Astrocyte (in vitro differentiated cells and primary cell): Measurements from ENCODE around the gene PROB1. TPM values are rescaled to one million over a fixed set of nuclear protein-coding genes. Genes with fewer than 3 reads are reported as not detected.
A peak's percentile ranks its signal among the peaks of the same experiment; 100 is the strongest.

Source experiments
- DNase-seq: peaks from one replicate; pipeline ENCODE4 v3.0.0-alpha.2; 2010; ENCODE audit warnings: low read depth
- FAIRE-seq: peaks from 2 replicates; lab custom pipeline; 2011; peaks lifted over from hg19 to GRCh38; lab: Jason Lieb, UNC
- H2AFZ ChIP-seq: 2 replicates; pipeline ENCODE4 v1.6.0; 2012; ENCODE audit warnings: low read depth, low read length, inconsistent platforms
- H3K27ac ChIP-seq: 2 replicates; pipeline ENCODE4 v1.5.1; 2011; ENCODE audit warnings: low read depth, low read length, inconsistent platforms
- H3K27me3 ChIP-seq: 2 replicates; pipeline ENCODE4 v1.6.0; 2011; ENCODE audit warnings: low read length, inconsistent platforms; ENCODE audit not compliant: insufficient read depth
- H3K36me3 ChIP-seq: 2 replicates; pipeline ENCODE4 v1.5.1; 2011; ENCODE audit warnings: low read length, inconsistent platforms; ENCODE audit not compliant: insufficient read depth
- H3K4me1 ChIP-seq: 2 replicates; pipeline ENCODE4 v1.5.1; 2011; ENCODE audit warnings: low read length, inconsistent platforms; ENCODE audit not compliant: insufficient read depth
- H3K4me2 ChIP-seq: 2 replicates; pipeline ENCODE4 v1.6.0; 2012; ENCODE audit warnings: low read length, inconsistent platforms
- H3K4me3 ChIP-seq: 2 replicates; pipeline ENCODE4 v1.5.1; 2011; ENCODE audit warnings: low read depth, mild to moderate bottlenecking, low read length, inconsistent platforms; ENCODE audit not compliant: insufficient read depth
- H3K79me2 ChIP-seq: 2 replicates; pipeline ENCODE4 v1.6.0; 2012; ENCODE audit warnings: mild to moderate bottlenecking, low read length, inconsistent platforms; ENCODE audit not compliant: insufficient read depth
- H3K9ac ChIP-seq: 2 replicates; pipeline ENCODE4 v1.6.0; 2012; ENCODE audit warnings: mild to moderate bottlenecking, low read length, inconsistent platforms
- H3K9me3 ChIP-seq: 2 replicates; pipeline ENCODE4 v1.5.1; 2012; ENCODE audit warnings: low read depth, mild to moderate bottlenecking, low read length, inconsistent platforms; ENCODE audit not compliant: insufficient read depth
- H4K20me1 ChIP-seq: 2 replicates; pipeline ENCODE4 v1.6.0; 2012; ENCODE audit warnings: low read length, inconsistent platforms; ENCODE audit not compliant: insufficient read depth
- H3K27ac Mint-ChIP-seq: one replicate; pipeline ENCODE4 v1.8.0; 2021; ENCODE audit warnings: mild to moderate bottlenecking, mixed read lengths; ENCODE audit not compliant: unreplicated experiment
- H3K27me3 Mint-ChIP-seq: one replicate; pipeline ENCODE4 v1.8.0; 2021; ENCODE audit warnings: low read depth, mixed read lengths; ENCODE audit not compliant: unreplicated experiment
- H3K36me3 Mint-ChIP-seq: one replicate; pipeline ENCODE4 v1.8.0; 2021; ENCODE audit warnings: low read depth, mixed read lengths; ENCODE audit not compliant: unreplicated experiment
- H3K4me1 Mint-ChIP-seq: one replicate; pipeline ENCODE4 v1.8.0; 2021; ENCODE audit warnings: low read depth, mixed read lengths; ENCODE audit not compliant: unreplicated experiment
- H3K4me3 Mint-ChIP-seq: one replicate; pipeline ENCODE4 v1.8.0; 2021; ENCODE audit warnings: mild to moderate bottlenecking, moderate library complexity, mixed read lengths; ENCODE audit not compliant: unreplicated experiment
- H3K9me3 Mint-ChIP-seq: one replicate; pipeline ENCODE4 v1.8.0; 2021; ENCODE audit warnings: mild to moderate bottlenecking, mixed read lengths; ENCODE audit not compliant: unreplicated experiment
- EZH2 ChIP-seq: IDR thresholded peaks from 2 replicates; pipeline ENCODE4 v1.6.1; 2012; ENCODE audit warnings: mild to moderate bottlenecking, low read length, inconsistent platforms; ENCODE audit not compliant: insufficient read depth
- total RNA-seq: library from RNA; stranded (reverse); gene quantifications from 2 replicates; pipeline ENCODE4 v1.2.1, GENCODE V29; 2021
- TF ChIP-seq, protein P1 (sequence below): IDR thresholded peaks from 2 replicates; pipeline ENCODE4 v1.5.1; 2011; ENCODE audit warnings: low read depth, mild to moderate bottlenecking, inconsistent platforms, low read length, moderate library complexity; ENCODE audit not compliant: insufficient read depth

Gene PROB1
- total RNA-seq, 1 donor from 2014 or later, result 0.59 TPM

DNA sequence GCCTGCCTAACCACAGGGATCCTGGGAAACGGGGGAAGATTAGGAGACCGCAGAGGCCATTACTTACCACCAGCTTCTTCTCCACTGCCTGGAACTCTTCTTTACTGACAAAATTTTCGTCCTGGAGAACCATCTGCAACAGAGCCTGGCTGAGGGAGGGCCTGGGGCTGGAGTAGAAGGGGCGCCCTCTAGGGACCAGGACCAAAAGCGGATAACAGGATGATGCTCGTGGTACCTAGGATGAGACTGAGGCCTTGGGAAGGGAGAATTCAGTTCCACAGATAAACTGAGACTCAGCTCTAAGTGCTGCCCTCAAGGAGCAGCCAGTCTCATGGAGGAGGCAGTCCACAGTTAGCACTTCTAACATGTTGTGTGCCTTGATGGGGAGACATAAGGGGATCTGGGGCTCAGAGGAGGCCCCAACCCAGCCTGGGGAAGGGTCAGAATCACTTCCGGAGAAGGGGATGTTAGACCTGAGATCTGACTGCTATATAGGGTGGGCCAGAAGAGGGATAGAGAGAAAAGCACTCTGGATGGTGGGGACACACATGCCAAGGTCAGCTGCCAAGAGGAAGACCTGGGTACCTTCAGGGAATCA is 7.8 kb upstream of the PROB1 start:
- DNase-seq, result no peak
- Histone ChIP-seq H3K4me1 (peaks cover 12% of the 10 kb centered on the region), H3K4me2 (peak overlapping the region; percentile 90), H3K9me3 (no peaks in the 10 kb centered on the region), H3K36me3 (no peaks in the 10 kb centered on the region), H3K27me3 (no peaks in the 10 kb centered on the region), H3K27ac (no peak overlapping the region), H3K9ac (no peak overlapping the region), H3K79me2 (no peaks in the 10 kb centered on the region), H2AFZ (peak overlapping the region; percentile 82), H3K4me3 (no peak overlapping the region), H4K20me1 (no peaks in the 10 kb centered on the region)
- peak overlapping the region; percentile 100 for H3K27ac Mint-ChIP-seq
- peak overlapping the region; percentile 97 for H3K4me3 Mint-ChIP-seq
- H3K9me3 Mint-ChIP-seq, result no peaks in the 10 kb centered on the region
- no peak for TF ChIP-seq EZH2
- TF ChIP-seq, protein P1, sequence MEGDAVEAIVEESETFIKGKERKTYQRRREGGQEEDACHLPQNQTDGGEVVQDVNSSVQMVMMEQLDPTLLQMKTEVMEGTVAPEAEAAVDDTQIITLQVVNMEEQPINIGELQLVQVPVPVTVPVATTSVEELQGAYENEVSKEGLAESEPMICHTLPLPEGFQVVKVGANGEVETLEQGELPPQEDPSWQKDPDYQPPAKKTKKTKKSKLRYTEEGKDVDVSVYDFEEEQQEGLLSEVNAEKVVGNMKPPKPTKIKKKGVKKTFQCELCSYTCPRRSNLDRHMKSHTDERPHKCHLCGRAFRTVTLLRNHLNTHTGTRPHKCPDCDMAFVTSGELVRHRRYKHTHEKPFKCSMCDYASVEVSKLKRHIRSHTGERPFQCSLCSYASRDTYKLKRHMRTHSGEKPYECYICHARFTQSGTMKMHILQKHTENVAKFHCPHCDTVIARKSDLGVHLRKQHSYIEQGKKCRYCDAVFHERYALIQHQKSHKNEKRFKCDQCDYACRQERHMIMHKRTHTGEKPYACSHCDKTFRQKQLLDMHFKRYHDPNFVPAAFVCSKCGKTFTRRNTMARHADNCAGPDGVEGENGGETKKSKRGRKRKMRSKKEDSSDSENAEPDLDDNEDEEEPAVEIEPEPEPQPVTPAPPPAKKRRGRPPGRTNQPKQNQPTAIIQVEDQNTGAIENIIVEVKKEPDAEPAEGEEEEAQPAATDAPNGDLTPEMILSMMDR, result peak; percentile 22
- FAIRE-seq, result no peak
- no peaks in the 10 kb centered on the region for H3K27me3 Mint-ChIP-seq
- H3K36me3 Mint-ChIP-seq, result peaks cover 2% of the 10 kb centered on the region
- H3K4me1 Mint-ChIP-seq, result peaks cover 2% of the 10 kb centered on the region

DNA sequence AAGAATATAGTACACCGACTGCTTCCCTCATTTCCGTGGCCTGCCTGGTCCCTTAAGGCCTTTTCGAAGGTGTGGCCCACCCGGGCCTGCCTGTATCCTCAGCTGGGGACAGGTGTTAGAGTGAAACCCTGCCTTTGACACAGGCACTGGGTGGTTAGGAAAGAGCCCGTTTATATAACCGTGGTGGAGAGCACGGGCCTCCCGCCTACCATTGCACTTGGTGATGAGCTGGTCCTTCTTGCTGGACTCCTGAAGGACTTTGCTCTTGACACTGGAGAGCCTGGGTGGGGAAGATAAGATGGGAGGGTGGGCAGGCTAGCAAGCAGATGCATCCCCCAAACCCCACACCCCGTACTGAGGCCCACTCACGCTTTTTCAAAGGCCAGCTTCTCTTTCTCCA is 6.6 kb upstream of the PROB1 start:
- Mint-ChIP-seq H3K27ac (no peak overlapping the region), H3K9me3 (no peaks in the 10 kb centered on the region), H3K36me3 (peaks cover 2% of the 10 kb centered on the region), H3K4me3 (no peak overlapping the region), H3K27me3 (no peaks in the 10 kb centered on the region), H3K4me1 (peaks cover 2% of the 10 kb centered on the region)
- Histone ChIP-seq H3K79me2 (no peaks in the 10 kb centered on the region), H3K9ac (no peak overlapping the region), H3K36me3 (no peaks in the 10 kb centered on the region), H2AFZ (no peak overlapping the region), H3K27ac (no peak overlapping the region), H4K20me1 (no peaks in the 10 kb centered on the region), H3K4me3 (no peak overlapping the region), H3K9me3 (no peaks in the 10 kb centered on the region), H3K27me3 (no peaks in the 10 kb centered on the region), H3K4me1 (peaks cover 12% of the 10 kb centered on the region), H3K4me2 (no peak overlapping the region)
- TF ChIP-seq EZH2, result no peak
- TF ChIP-seq, protein P1, result no peak
- FAIRE-seq, result no peak
- DNase-seq, result no peak

DNA sequence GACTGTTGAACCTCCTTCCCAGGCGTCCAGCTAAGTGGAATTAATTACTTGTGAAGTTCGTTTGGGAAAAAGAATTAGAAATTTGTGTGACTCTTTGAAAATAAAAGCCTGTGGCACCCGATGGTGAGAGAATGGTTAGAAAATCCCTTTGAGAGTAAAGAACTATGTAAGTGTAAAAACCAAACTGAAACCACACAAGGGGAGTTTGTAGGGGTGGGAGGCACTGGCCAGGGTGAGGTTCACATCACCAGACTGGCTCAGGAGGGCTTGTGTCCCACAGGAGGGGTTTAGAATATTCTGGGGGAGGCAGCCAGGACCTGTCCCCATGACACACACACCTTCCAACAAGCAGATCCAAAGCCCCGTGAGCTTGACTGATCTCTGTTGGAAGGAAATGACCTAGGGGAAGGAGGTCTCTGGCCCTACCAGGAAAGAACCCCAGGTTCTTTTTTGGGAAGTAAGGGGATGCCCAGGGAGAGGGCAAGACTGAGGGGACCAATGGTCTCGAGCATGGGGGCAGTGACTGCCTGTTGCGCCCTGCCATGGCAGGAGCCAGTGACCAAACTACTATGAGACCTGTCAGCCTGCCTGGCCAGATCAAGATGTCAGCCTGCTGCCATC is 4.7 kb upstream of the PROB1 start:
- Histone ChIP-seq H3K4me3 (no peak overlapping the region), H3K9ac (no peak overlapping the region), H3K79me2 (no peaks in the 10 kb centered on the region), H3K36me3 (no peaks in the 10 kb centered on the region), H3K9me3 (no peaks in the 10 kb centered on the region), H3K27me3 (peaks cover under 1% of the 10 kb centered on the region), H2AFZ (no peak overlapping the region), H3K4me2 (no peak overlapping the region), H3K4me1 (peaks cover 12% of the 10 kb centered on the region), H4K20me1 (peaks cover 3% of the 10 kb centered on the region), H3K27ac (no peak overlapping the region)
- Mint-ChIP-seq H3K4me3 (no peak overlapping the region), H3K4me1 (peaks cover 4% of the 10 kb centered on the region), H3K27me3 (peaks cover 6% of the 10 kb centered on the region), H3K9me3 (no peaks in the 10 kb centered on the region), H3K27ac (no peak overlapping the region), H3K36me3 (peaks cover 9% of the 10 kb centered on the region)
- TF ChIP-seq EZH2, result no peak
- TF ChIP-seq, protein P1, result no peak
- no peak for DNase-seq
- no peak for FAIRE-seq
